A549 (cell line): Measurements from ENCODE around the gene FBXL5. TPM values are rescaled to one million over a fixed set of nuclear protein-coding genes. Genes with fewer than 3 reads are reported as not detected.

Source experiments
- ATAC-seq, 2 experiments: fragments of 200-7000 bp in 1 of 2; fragments of >200 bp in 1 of 2; cut with Nextera tagmentation in 1 of 2; cut with Tn5 transposase in 1 of 2; 3 replicates each; pipeline versions ENCODE4 v1.8.0 to v1.9.1; 2018 to 2020; ENCODE audit warnings: mild to moderate bottlenecking in 1 of 2, moderate library complexity in 1 of 2
- CTCF ChIA-PET: fragments of 300-600 bp; sonication (Branson Sonifier 250); formaldehyde crosslinking; extraction: SDS; loops from one replicate; lab custom pipeline; 2021; ENCODE audit warnings: antibody characterized with exemption, inconsistent platforms; lab: Yijun Ruan, JAX
- POLR2A ChIA-PET: fragments of 350-600 bp; formaldehyde crosslinking; extraction: SDS; loops from one replicate; lab custom pipeline; 2021; ENCODE audit warnings: antibody characterized with exemption, inconsistent platforms; lab: Yijun Ruan, JAX
- DNase-seq, 2 experiments: peaks; one replicate each; pipeline versions ENCODE4 v3.0.0 to v3.0.0-alpha.2; 2011 to 2016; ENCODE audit warnings: low read depth in 1 of 2, low spot score in 1 of 2
- FAIRE-seq: peaks from 2 replicates; lab custom pipeline; 2011; peaks lifted over from hg19 to GRCh38; lab: Jason Lieb, UNC
- H3K27ac ChIP-seq, 2 experiments: fragments of >200 bp; sonication (Bioruptor Twin); formaldehyde crosslinking; 3 replicates each; pipeline ENCODE4 v1.5.1; 2016 to 2017
- H3K4me1 ChIP-seq: fragments of >200 bp; sonication (Bioruptor Twin); formaldehyde crosslinking; 3 replicates; pipeline ENCODE4 v1.6.1; 2016
- H3K4me2 ChIP-seq: fragments of >200 bp; sonication (Bioruptor Twin); formaldehyde crosslinking; 3 replicates; pipeline ENCODE4 v1.6.1; 2016
- H3K4me3 ChIP-seq: fragments of >200 bp; sonication (Bioruptor Twin); formaldehyde crosslinking; 3 replicates; pipeline ENCODE4 v1.5.1; 2016
- H3K9me3 ChIP-seq: fragments of >200 bp; sonication (Bioruptor Twin); formaldehyde crosslinking; 3 replicates; pipeline ENCODE4 v1.6.1; 2016
- ATOH8 ChIP-seq: fragments of 250-450 bp; sonication (Bioruptor Pico); IDR thresholded peaks from 2 replicates; pipeline ENCODE4 v1.5.0; 2020; ENCODE audit warnings: low read depth, mild to moderate bottlenecking, moderate library complexity
- BHLHE40 ChIP-seq: IDR thresholded peaks from 2 replicates; pipeline ENCODE4 v1.6.1; 2012; ENCODE audit warnings: low read depth, low read length, inconsistent platforms
- CBX2 ChIP-seq: fragments of 200-600 bp; sonication (generic); IDR thresholded peaks from 2 replicates; pipeline ENCODE4 v1.6.1; 2016; ENCODE audit warnings: low read depth, mild to moderate bottlenecking, borderline replicate concordance
- CHD2 ChIP-seq: fragments of 150-350 bp; IDR thresholded peaks from 2 replicates; pipeline ENCODE4 v1.6.1; 2014; ENCODE audit warnings: low read length; ENCODE audit not compliant: partially characterized antibody
- E2F6 ChIP-seq: IDR thresholded peaks from 2 replicates; pipeline ENCODE4 v1.6.1; 2012; ENCODE audit warnings: low read depth, borderline replicate concordance
- EHF ChIP-seq: fragments of 250-450 bp; sonication (Bioruptor Pico); IDR thresholded peaks from 2 replicates; pipeline ENCODE4 v1.5.0; 2020; ENCODE audit warnings: mild to moderate bottlenecking
- ELK1 ChIP-seq: fragments of 150-350 bp; IDR thresholded peaks from 2 replicates; pipeline ENCODE4 v1.6.1; 2014; ENCODE audit warnings: low read depth, mild to moderate bottlenecking, low read length
- ESRRA ChIP-seq: fragments of 150-350 bp; IDR thresholded peaks from 2 replicates; pipeline ENCODE4 v1.6.1; 2014; ENCODE audit warnings: mild to moderate bottlenecking, low read length, borderline replicate concordance
- GATA3 ChIP-seq: IDR thresholded peaks from 2 replicates; pipeline ENCODE4 v1.6.1; 2012; ENCODE audit warnings: borderline replicate concordance
- HDAC2 ChIP-seq: fragments of 200-600 bp; sonication (generic); IDR thresholded peaks from 2 replicates; pipeline ENCODE4 v1.6.1; 2016
- HOXA7 ChIP-seq: fragments of 250-450 bp; sonication (Bioruptor Pico); IDR thresholded peaks from 2 replicates; pipeline ENCODE4 v1.5.0; 2020; ENCODE audit warnings: mild to moderate bottlenecking, moderate library complexity
- JUNB ChIP-seq: fragments of >200 bp; sonication (Bioruptor Twin); formaldehyde crosslinking; IDR thresholded peaks from 2 replicates; pipeline ENCODE4 v1.6.1; 2016
- KDM5A ChIP-seq: fragments of 200-600 bp; sonication (generic); IDR thresholded peaks from 2 replicates; pipeline ENCODE4 v1.6.1; 2016; ENCODE audit warnings: antibody characterized with exemption, mild to moderate bottlenecking
- MAX ChIP-seq: IDR thresholded peaks from 2 replicates; pipeline ENCODE4 v1.6.1; 2012
- MAZ ChIP-seq: fragments of 150-350 bp; IDR thresholded peaks from 2 replicates; pipeline ENCODE4 v1.6.1; 2014; ENCODE audit warnings: antibody characterized with exemption, low read depth, low read length, borderline replicate concordance
- NFE2L2 ChIP-seq: fragments of 150-350 bp; conservative IDR thresholded peaks from 2 replicates; pipeline ENCODE4 v1.6.1; 2014; ENCODE audit warnings: low read length
- POLR2AphosphoS2 ChIP-seq: conservative IDR thresholded peaks from 2 replicates; pipeline ENCODE4 v1.6.1; 2012; ENCODE audit warnings: low read length, improper control_type of control experiment, inconsistent platforms
- RAD21 ChIP-seq, 2 experiments: fragments of >200 bp in 1 of 2; sonication (Bioruptor Twin) in 1 of 2; formaldehyde crosslinking in 1 of 2; IDR thresholded peaks in 1 of 2; conservative IDR thresholded peaks in 1 of 2; 2 replicates in 1 of 2; 3 replicates in 1 of 2; pipeline ENCODE4 v1.6.1; 2012 to 2018; ENCODE audit warnings: inconsistent platforms in 1 of 2
- RARB ChIP-seq: fragments of 250-450 bp; sonication (Bioruptor Pico); IDR thresholded peaks from 2 replicates; pipeline ENCODE4 v1.8.0; 2021; ENCODE audit warnings: mild to moderate bottlenecking, moderate library complexity
- RCOR1 ChIP-seq: fragments of 150-350 bp; IDR thresholded peaks from 2 replicates; pipeline ENCODE4 v1.6.1; 2014; ENCODE audit warnings: antibody characterized with exemption, low read length, low read depth
- RFX5 ChIP-seq: fragments of 450-650 bp; IDR thresholded peaks from 2 replicates; pipeline ENCODE4 v1.7.1; 2014; ENCODE audit warnings: antibody characterized with exemption, mild to moderate bottlenecking, moderate library complexity
- SMC3 ChIP-seq: fragments of >200 bp; sonication (Bioruptor Twin); formaldehyde crosslinking; IDR thresholded peaks from 3 replicates; pipeline ENCODE4 v1.6.1; 2018; ENCODE audit warnings: inconsistent platforms
- SREBF2 ChIP-seq: fragments of 450-650 bp; IDR thresholded peaks from 2 replicates; pipeline ENCODE4 v1.6.1; 2014; ENCODE audit warnings: mild to moderate bottlenecking, moderate library complexity
- TFCP2L1 ChIP-seq: fragments of 250-450 bp; sonication (Bioruptor Pico); IDR thresholded peaks from 2 replicates; pipeline ENCODE4 v1.5.0; 2021; ENCODE audit warnings: mild to moderate bottlenecking
- TP53 ChIP-seq: fragments of 250-450 bp; sonication (Bioruptor Pico); IDR thresholded peaks from 2 replicates; pipeline ENCODE4 v1.5.0; 2021; ENCODE audit warnings: mild to moderate bottlenecking, moderate library complexity
- ZFP36 ChIP-seq: fragments of 450-650 bp; IDR thresholded peaks from 2 replicates; pipeline ENCODE4 v1.6.1; 2014; ENCODE audit warnings: borderline replicate concordance; ENCODE audit not compliant: partially characterized antibody
- ZNF302 ChIP-seq: fragments of 250-450 bp; sonication (Bioruptor Pico); IDR thresholded peaks from 2 replicates; pipeline ENCODE4 v1.9.0; 2021; ENCODE audit warnings: inconsistent platforms, mild to moderate bottlenecking, moderate library complexity
- ZSCAN20 ChIP-seq: fragments of 250-450 bp; sonication (Bioruptor Pico); IDR thresholded peaks from 2 replicates; pipeline ENCODE4 v1.8.0; 2022; ENCODE audit warnings: mild to moderate bottlenecking, moderate library complexity
- WGBS: methylation state at CpG from one replicate; pipeline ENCODE4 v1.1.6; 2017; ENCODE audit errors: missing lambda C conversion rate; 5-methylcytosine and 5-hydroxymethylcytosine counted together
- polyA plus RNA-seq, 4 experiments: library from polyadenylated mRNA; depleted of rRNA in 3 of 4; stranded (reverse); fragments of >200 nt; fragmentation: RNase III in 1 of 4; extraction: RNeasy Plus Mini Kit Qiagen cat#74134 plus additional on column Dnase treatment in 1 of 4; gene quantifications; 2 replicates in 3 of 4; 3 replicates in 1 of 4; pipeline ENCODE4 v1.2.3, GENCODE V29; 2011 to 2017
- TF ChIP-seq, protein P1 (sequence below): fragments of 250-450 bp; sonication (Bioruptor Pico); IDR thresholded peaks from 2 replicates; pipeline ENCODE4 v1.5.0; 2021; ENCODE audit warnings: mild to moderate bottlenecking, moderate library complexity, borderline replicate concordance

The FBXL5 gene
- polyA plus RNA-seq, 2 of the 4 experiments (the other 2 are of a cell fraction), result 44.2 to 45.4 TPM

DNA sequence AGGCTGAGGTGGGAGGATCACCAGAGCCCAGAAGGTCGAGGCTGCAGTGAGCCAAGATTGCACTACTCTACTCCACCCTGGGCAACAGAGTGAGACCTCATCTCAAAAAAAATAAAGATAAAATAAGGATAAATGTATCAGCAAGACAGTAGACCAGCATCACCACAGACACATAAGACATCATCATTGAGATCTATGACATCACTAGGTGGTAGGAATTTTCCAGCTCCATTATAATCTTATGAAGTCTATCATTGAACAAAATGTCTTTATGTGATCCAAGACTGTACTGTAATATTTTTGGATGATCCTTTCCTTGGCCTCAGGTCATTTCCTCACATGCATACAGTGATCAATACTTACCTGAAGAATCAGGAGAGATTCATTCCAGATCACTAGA lies 18.2 kb upstream of the FBXL5 start:
- no peaks in the 10 kb centered on the region for H3K9me3 ChIP-seq
- CTCF ChIA-PET, result no interaction called here
- 100% methylated on average over 1 of the region's 1 CpG for WGBS

GRCh38 chr4:15672101-15672500 lies 16.9 kb upstream of the FBXL5 start:
- DNase-seq (no peak), ATAC-seq (no peak), FAIRE-seq (no peak)
- no peak overlapping the region for H3K27ac ChIP-seq
- H3K9me3 ChIP-seq, result no peaks in the 10 kb centered on the region
- H3K4me2 ChIP-seq, result no peak overlapping the region
- no peak overlapping the region for H3K4me3 ChIP-seq
- H3K4me1 ChIP-seq, result peaks cover 32% of the 10 kb centered on the region
- 96% methylated on average over 3 of the region's 3 CpGs for WGBS
- ChIA-PET CTCF (no interaction called here), POLR2A (no interaction called here)
- TF ChIP-seq BHLHE40 (no peak), RCOR1 (no peak), CHD2 (no peak), GATA3 (no peak), EHF (CRISPR knock-in tag) (no peak), JUNB (no peak), CBX2 (no peak), RARB (CRISPR knock-in tag) (no peak), ATOH8 (CRISPR knock-in tag) (no peak), ZFP36 (no peak), MAX (no peak), RFX5 (no peak), POLR2AphosphoS2 (no peak)

More for the DNA sequence above, 18.2 kb upstream of the FBXL5 start:
- POLR2A ChIA-PET, result interaction anchor here (0.6 to 0.8 kb wide), 3 partner anchors 9 to 36 kb away, joined by 3 to 4 read pairs (median 4); no protein-coding TSS in a partner anchor
- Histone ChIP-seq H3K4me3 (no peak overlapping the region), H3K4me1 (peaks cover 41% of the 10 kb centered on the region), H3K4me2 (no peak overlapping the region), H3K27ac (no peak overlapping the region)
- DNase-seq, result no peak
- FAIRE-seq, result no peak
- ATAC-seq, result no peak
- TF ChIP-seq KDM5A (no peak), HOXA7 (no peak), SMC3 (no peak), MAZ (no peak), TP53 (CRISPR knock-in tag) (no peak), SREBF2 (no peak)

DNA sequence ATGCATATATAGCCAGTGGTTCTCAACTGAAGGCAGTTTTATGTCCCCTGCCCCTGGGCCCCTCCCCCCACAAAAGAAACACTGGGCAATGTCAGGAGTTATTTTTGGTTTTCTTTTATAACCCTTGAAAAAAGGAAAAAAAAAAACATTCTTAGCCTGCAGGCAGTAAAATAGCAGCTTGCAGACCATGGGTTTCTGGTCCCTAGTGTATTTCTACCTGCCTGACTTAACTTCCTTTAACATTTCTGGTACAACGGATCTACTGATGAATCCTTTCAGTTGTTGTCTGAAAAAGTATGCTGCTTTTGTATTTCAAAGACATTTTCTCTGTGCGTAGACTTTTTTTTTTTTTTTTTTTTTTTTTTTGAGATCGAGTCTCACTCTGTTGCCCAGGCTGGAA lies 15.4 kb upstream of the FBXL5 start:
- no peak for DNase-seq
- no peak overlapping the region for H3K27ac ChIP-seq
- no peaks in the 10 kb centered on the region for H3K9me3 ChIP-seq
- H3K4me3 ChIP-seq, result no peak overlapping the region
- H3K4me1 ChIP-seq, result peaks cover 29% of the 10 kb centered on the region
- POLR2A ChIA-PET, result no interaction called here
- TF ChIP-seq RARB (CRISPR knock-in tag), result no peak
- no peak for TF ChIP-seq NFE2L2
- TF ChIP-seq JUNB, result no peak
- TF ChIP-seq GATA3, result no peak
- no peak for TF ChIP-seq RAD21 (conservative IDR thresholded peaks at IDR 0.05 in 1 of 2, IDR thresholded peaks at IDR 0.05 in 1 of 2)
- no peak for TF ChIP-seq E2F6
- TF ChIP-seq ESRRA, result no peak
- no peak for TF ChIP-seq TFCP2L1
- no peak for TF ChIP-seq ZNF302 (CRISPR knock-in tag)
- TF ChIP-seq, protein P1, sequence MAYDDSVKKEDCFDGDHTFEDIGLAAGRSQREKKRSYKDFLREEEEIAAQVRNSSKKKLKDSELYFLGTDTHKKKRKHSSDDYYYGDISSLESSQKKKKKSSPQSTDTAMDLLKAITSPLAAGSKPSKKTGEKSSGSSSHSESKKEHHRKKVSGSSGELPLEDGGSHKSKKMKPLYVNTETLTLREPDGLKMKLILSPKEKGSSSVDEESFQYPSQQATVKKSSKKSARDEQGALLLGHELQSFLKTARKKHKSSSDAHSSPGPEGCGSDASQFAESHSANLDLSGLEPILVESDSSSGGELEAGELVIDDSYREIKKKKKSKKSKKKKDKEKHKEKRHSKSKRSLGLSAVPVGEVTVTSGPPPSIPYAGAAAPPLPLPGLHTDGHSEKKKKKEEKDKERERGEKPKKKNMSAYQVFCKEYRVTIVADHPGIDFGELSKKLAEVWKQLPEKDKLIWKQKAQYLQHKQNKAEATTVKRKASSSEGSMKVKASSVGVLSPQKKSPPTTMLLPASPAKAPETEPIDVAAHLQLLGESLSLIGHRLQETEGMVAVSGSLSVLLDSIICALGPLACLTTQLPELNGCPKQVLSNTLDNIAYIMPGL (CRISPR knock-in tag), result no peak
- TF ChIP-seq ZSCAN20 (CRISPR knock-in tag), result no peak
- no peak for TF ChIP-seq ELK1
- no peak for TF ChIP-seq HDAC2
- no peak for TF ChIP-seq SREBF2
- TF ChIP-seq EHF (CRISPR knock-in tag), result no peak
- TF ChIP-seq ATOH8 (CRISPR knock-in tag), result no peak
- TF ChIP-seq, all 56 proteins: peak for 0
- FAIRE-seq, result no peak
- 92% methylated on average over 3 of the region's 3 CpGs for WGBS
- no peak for ATAC-seq
- CTCF ChIA-PET, result no interaction called here
- H3K4me2 ChIP-seq, result no peak overlapping the region
